C4-2B (cell line): ENCODE measurements around the gene SIAH1.

Experiments used
- H3K27ac ChIP-seq: fragments of 450-650 bp; 2 replicates; pipeline ENCODE4 v1.5.1; 2017
- ZFX ChIP-seq: fragments of 450-650 bp; IDR thresholded peaks from 2 replicates; pipeline ENCODE4 v1.6.1; 2017
- TF ChIP-seq, protein P1 (sequence below): fragments of 450-650 bp; conservative IDR thresholded peaks from 2 replicates; pipeline ENCODE4 v1.5.1; 2017; ENCODE audit warnings: mild to moderate bottlenecking

The SIAH1 gene

GRCh38 chr16:48334325-48334724 lies 50.9 kb downstream of the SIAH1 start:
- no peak overlapping the region for H3K27ac ChIP-seq
- TF ChIP-seq ZFX: no peak
- TF ChIP-seq, protein P1, sequence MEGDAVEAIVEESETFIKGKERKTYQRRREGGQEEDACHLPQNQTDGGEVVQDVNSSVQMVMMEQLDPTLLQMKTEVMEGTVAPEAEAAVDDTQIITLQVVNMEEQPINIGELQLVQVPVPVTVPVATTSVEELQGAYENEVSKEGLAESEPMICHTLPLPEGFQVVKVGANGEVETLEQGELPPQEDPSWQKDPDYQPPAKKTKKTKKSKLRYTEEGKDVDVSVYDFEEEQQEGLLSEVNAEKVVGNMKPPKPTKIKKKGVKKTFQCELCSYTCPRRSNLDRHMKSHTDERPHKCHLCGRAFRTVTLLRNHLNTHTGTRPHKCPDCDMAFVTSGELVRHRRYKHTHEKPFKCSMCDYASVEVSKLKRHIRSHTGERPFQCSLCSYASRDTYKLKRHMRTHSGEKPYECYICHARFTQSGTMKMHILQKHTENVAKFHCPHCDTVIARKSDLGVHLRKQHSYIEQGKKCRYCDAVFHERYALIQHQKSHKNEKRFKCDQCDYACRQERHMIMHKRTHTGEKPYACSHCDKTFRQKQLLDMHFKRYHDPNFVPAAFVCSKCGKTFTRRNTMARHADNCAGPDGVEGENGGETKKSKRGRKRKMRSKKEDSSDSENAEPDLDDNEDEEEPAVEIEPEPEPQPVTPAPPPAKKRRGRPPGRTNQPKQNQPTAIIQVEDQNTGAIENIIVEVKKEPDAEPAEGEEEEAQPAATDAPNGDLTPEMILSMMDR: no peak

- no peak overlapping the region for H3K27ac ChIP-seq
- TF ChIP-seq, protein P1: no peak
- no peak for TF ChIP-seq ZFX
Observed at GRCh38 chr16:48332978-48333377, 52.2 kb downstream of the SIAH1 start.

DNA sequence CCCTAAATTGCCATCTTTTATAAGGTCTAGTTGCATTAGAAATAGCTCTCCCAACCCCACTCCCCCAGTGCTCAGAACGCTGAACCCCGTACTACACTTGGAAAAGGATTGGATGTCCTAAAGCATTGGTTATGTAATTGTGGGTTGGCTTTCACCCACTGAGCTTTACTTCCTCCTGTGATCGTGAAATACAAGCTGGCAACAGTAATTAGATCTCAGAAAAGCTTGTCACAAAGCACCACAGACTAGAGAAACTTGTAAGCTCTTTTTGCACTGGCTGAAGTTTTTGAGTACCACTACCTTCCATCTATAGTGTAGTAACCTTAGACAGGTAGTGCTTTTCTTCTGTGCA lies 54.4 kb downstream of the SIAH1 start:
- TF ChIP-seq, protein P1: no peak
- TF ChIP-seq ZFX: no peak
- H3K27ac ChIP-seq: no peak overlapping the region

- no peak overlapping the region for H3K27ac ChIP-seq
- TF ChIP-seq ZFX: no peak
- TF ChIP-seq, protein P1: no peak
Observed at GRCh38 chr16:48330189-48330840, 54.9 kb downstream of the SIAH1 start.

DNA sequence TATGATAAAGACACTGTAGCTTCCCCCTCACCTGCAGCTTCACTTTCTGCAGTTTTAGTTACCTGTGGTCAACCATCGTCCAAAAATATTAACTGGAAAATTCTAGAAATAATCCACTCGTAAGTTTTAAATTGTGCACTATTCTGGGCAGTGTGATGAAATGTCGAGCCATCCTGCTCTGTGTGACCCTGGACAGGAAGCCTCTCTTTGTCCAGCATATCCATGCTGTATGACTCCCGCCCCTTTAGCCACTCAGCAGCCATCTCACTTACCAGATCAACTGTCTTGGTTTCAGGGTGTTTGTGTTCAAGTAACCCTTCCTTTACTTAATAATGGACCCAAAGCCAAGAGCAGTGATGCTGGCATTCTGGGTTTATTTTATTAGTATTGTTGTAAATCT lies 56.1 kb downstream of the SIAH1 start:
- TF ChIP-seq, protein P1: peak; percentile 2; the same call in 1 of the 2 replicates
- no peak for TF ChIP-seq ZFX

DNA sequence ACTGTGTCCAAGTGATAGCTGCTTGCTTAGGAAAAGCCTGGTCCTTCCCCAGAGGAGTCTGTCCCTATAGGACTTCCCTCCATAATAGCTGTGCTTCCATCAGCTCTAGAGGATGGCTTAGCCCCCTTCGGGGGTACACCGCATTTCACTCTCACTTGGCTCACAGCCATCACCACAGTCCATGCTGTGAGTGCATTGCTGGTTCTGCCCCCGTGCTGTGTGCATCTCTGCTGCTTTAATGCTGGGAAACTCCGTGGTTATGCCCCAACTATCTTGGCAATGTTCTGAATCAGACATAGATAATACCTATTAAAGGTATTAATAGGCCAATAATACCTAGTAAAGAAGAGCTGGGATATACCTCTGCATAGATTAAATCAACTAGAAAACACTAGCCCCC lies 58.3 kb downstream of the SIAH1 start:
- H3K27ac ChIP-seq: no peak overlapping the region
- TF ChIP-seq, protein P1: no peak
- TF ChIP-seq ZFX: no peak

More for the DNA sequence above, 56.1 kb downstream of the SIAH1 start:
- H3K27ac ChIP-seq: no peak overlapping the region

DNA sequence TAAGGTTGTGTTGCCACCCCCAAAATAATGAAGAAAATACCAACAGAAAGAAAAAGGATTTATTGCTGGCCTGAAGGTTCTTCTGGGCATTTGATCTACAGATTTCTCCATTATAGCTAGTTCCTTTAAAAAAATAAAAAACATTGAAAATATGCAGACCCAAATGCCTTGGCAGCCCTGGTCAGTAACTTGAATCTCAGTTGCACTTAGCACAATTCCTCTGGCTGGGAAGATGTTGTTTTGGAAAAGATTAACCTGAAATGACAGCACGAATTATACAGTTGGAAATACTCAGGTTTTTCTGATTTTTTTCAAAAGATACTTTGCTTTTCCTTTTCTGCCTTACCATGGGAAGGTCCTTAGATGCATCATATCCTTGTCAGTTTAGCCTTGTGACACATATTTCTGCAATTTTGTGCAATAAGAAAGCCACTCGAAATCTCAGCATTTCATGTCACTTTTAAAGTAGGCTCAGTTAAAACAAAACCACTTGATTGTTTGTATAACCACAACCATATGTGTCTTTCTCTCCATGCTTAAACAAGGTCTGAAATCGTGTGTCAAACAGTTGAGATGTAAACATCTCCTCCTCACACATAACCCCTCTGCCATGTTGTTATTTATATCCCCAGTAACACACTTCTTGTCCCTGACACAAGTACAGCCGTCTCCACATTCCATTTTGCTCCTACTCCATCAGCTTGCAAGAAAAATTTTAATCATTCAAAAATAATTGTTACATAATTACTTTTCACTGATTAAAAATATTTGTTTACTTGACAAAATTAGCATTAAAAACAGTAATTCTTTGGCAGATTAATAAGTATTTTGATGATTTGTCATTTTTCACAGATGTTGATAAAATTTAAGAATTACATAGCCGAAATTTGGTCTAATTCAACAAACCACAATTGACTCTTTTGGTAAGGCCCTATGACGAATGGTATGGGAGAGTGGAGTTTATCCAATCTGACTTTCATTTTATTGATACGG lies 61.1 kb downstream of the SIAH1 start:
- TF ChIP-seq, protein P1: no peak
- no peak for TF ChIP-seq ZFX
- no peak overlapping the region for H3K27ac ChIP-seq
